Measurements from ENCODE around the gene KIF3A.

DNA sequence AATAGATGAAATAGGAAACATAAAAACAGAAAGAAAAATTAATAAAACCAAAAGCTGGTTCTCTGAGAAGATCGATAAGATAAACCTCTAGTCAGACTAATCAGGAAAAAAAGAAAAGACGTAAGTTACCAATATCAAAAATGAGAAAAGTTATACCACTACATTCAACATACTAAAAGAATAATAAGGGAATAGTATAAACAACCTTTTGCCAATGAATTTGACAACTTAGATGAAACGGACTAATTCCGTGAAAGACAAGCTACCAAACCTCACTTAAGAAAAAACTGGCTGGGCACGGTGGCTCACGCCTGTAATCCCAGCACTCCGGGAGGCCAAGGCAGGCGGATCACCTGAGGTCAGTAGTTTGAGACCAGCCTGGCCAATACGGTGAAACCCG, 7.5 kb downstream of the KIF3A start:
- TF ChIP-seq EZH2 (IDR thresholded peaks at IDR 0.05) (no peak), FOXP2 (optimal IDR thresholded peaks at IDR 0.05; ENCODE audit: control extremely low read depth, extremely low read length, insufficient read depth) (no peak), POLR2AphosphoS5 (IDR thresholded peaks at IDR 0.05; ENCODE audit: borderline replicate concordance, low read depth, low read length) (no peak)
